ENCODE results near the gene JAM3.

GRCh38 chr11:134173296-134173695 is 104.4 kb downstream of the JAM3 start:
- TF ChIP-seq, protein P1, sequence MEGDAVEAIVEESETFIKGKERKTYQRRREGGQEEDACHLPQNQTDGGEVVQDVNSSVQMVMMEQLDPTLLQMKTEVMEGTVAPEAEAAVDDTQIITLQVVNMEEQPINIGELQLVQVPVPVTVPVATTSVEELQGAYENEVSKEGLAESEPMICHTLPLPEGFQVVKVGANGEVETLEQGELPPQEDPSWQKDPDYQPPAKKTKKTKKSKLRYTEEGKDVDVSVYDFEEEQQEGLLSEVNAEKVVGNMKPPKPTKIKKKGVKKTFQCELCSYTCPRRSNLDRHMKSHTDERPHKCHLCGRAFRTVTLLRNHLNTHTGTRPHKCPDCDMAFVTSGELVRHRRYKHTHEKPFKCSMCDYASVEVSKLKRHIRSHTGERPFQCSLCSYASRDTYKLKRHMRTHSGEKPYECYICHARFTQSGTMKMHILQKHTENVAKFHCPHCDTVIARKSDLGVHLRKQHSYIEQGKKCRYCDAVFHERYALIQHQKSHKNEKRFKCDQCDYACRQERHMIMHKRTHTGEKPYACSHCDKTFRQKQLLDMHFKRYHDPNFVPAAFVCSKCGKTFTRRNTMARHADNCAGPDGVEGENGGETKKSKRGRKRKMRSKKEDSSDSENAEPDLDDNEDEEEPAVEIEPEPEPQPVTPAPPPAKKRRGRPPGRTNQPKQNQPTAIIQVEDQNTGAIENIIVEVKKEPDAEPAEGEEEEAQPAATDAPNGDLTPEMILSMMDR (IDR thresholded peaks at IDR 0.05), result no peak
- TF ChIP-seq EZH2 (IDR thresholded peaks at IDR 0.05; ENCODE audit: borderline replicate concordance, insufficient read depth, low read depth, low read length, poor library complexity, severe bottlenecking), result no peak

Data from B cell (primary cell).